SK-N-SH treated with all-trans-retinoic acid at 6 μM for 48 hours (cell line): ENCODE results near the gene DDX41.
"Not testable (repeated sequence)": the region's sequence is repeated elsewhere in the genome, so short reads cannot be mapped to it uniquely, and the experiment has no call there.

Source experiments
- ATAC-seq: fragments of 200-7000 bp; cut with Tn5 transposase; 3 replicates; pipeline ENCODE4 v1.9.1; 2020; ENCODE audit warnings: mild to moderate bottlenecking, moderate library complexity
- BACH2 ChIP-seq: fragments of 250-450 bp; sonication (Bioruptor Pico); IDR thresholded peaks from 2 replicates; pipeline ENCODE4 v1.9.0; 2021; ENCODE audit warnings: mild to moderate bottlenecking, borderline replicate concordance
- CREB5 ChIP-seq: fragments of 250-450 bp; sonication (Bioruptor Pico); IDR thresholded peaks from 2 replicates; pipeline ENCODE4 v1.5.1; 2020; ENCODE audit warnings: low read depth, mild to moderate bottlenecking, moderate library complexity
- CSDC2 ChIP-seq: fragments of 250-450 bp; sonication (Bioruptor Pico); IDR thresholded peaks from 2 replicates; pipeline ENCODE4 v1.5.0; 2020; ENCODE audit warnings: mild to moderate bottlenecking, moderate library complexity
- CSRNP3 ChIP-seq: fragments of 250-450 bp; sonication (Bioruptor Pico); IDR thresholded peaks from 2 replicates; pipeline ENCODE4 v1.5.1; 2021; ENCODE audit warnings: mild to moderate bottlenecking, moderate library complexity
- ESRRG ChIP-seq: fragments of 250-450 bp; sonication (Bioruptor Pico); IDR thresholded peaks from 2 replicates; pipeline ENCODE4 v1.6.1; 2021; ENCODE audit warnings: mild to moderate bottlenecking
- GLIS3 ChIP-seq: fragments of 250-450 bp; sonication (Bioruptor Pico); IDR thresholded peaks from 2 replicates; pipeline ENCODE4 v1.5.0; 2020; ENCODE audit warnings: mild to moderate bottlenecking, moderate library complexity
- ISL1 ChIP-seq: fragments of 250-450 bp; sonication (Bioruptor Pico); IDR thresholded peaks from 2 replicates; pipeline ENCODE4 v2.1.2; 2022; ENCODE audit warnings: mild to moderate bottlenecking, moderate library complexity
- OSR1 ChIP-seq: fragments of 250-450 bp; sonication (Bioruptor Pico); IDR thresholded peaks from 2 replicates; pipeline ENCODE4 v1.8.0; 2022; ENCODE audit warnings: moderate library complexity, mild to moderate bottlenecking, inconsistent platforms
- PATZ1 ChIP-seq: fragments of 250-450 bp; sonication (Bioruptor Pico); IDR thresholded peaks from 2 replicates; pipeline ENCODE4 v1.8.0; 2020; ENCODE audit warnings: mild to moderate bottlenecking, moderate library complexity, borderline replicate concordance
- POU6F1 ChIP-seq: fragments of 250-450 bp; sonication (Bioruptor Pico); IDR thresholded peaks from 2 replicates; pipeline ENCODE4 v1.8.0; 2021; ENCODE audit warnings: low read depth, mild to moderate bottlenecking, moderate library complexity, borderline replicate concordance
- PPARA ChIP-seq: fragments of 250-450 bp; sonication (Bioruptor Pico); IDR thresholded peaks from 2 replicates; pipeline ENCODE4 v1.5.0; 2020; ENCODE audit warnings: mild to moderate bottlenecking, borderline replicate concordance
- RARB ChIP-seq: fragments of 250-450 bp; sonication (Bioruptor Pico); IDR thresholded peaks from 2 replicates; pipeline ENCODE4 v1.8.0; 2021; ENCODE audit warnings: mild to moderate bottlenecking, moderate library complexity
- SNAI2 ChIP-seq: fragments of 250-450 bp; sonication (Bioruptor Pico); IDR thresholded peaks from 2 replicates; pipeline ENCODE4 v1.5.0; 2020; ENCODE audit warnings: mild to moderate bottlenecking, moderate library complexity
- TCF4 ChIP-seq: fragments of 250-450 bp; sonication (Bioruptor Pico); IDR thresholded peaks from 2 replicates; pipeline ENCODE4 v1.8.0; 2021; ENCODE audit warnings: mild to moderate bottlenecking, moderate library complexity, borderline replicate concordance
- TSHZ2 ChIP-seq: fragments of 250-450 bp; sonication (Bioruptor Pico); IDR thresholded peaks from 2 replicates; pipeline ENCODE4 v1.5.0; 2020; ENCODE audit warnings: mild to moderate bottlenecking, moderate library complexity
- ZC3H10 ChIP-seq: fragments of 250-450 bp; sonication (Bioruptor Pico); IDR thresholded peaks from 2 replicates; pipeline ENCODE4 v1.5.1; 2021; ENCODE audit warnings: mild to moderate bottlenecking, moderate library complexity
- ZFP3 ChIP-seq: fragments of 250-450 bp; sonication (Bioruptor Pico); IDR thresholded peaks from 2 replicates; pipeline ENCODE4 v1.5.0; 2020; ENCODE audit warnings: mild to moderate bottlenecking, moderate library complexity
- ZFP30 ChIP-seq: fragments of 450-650 bp; formaldehyde crosslinking; IDR thresholded peaks from 2 replicates; pipeline ENCODE4 v1.5.0; 2022; ENCODE audit warnings: mild to moderate bottlenecking, moderate library complexity
- ZNF565 ChIP-seq: fragments of 450-650 bp; formaldehyde crosslinking; conservative IDR thresholded peaks from 2 replicates; pipeline ENCODE4 v1.5.0; 2020; ENCODE audit warnings: low read depth, mild to moderate bottlenecking, moderate library complexity
- ZNF70 ChIP-seq: fragments of 450-650 bp; formaldehyde crosslinking; IDR thresholded peaks from 2 replicates; pipeline ENCODE4 v1.5.0; 2020; ENCODE audit warnings: mild to moderate bottlenecking, moderate library complexity
- ZNF8 ChIP-seq: fragments of 450-650 bp; formaldehyde crosslinking; IDR thresholded peaks from 2 replicates; pipeline ENCODE4 v1.5.0; 2020; ENCODE audit warnings: mild to moderate bottlenecking, moderate library complexity

DDX41 gene

GRCh38 chr5:177537389-177538361 is 20.9 kb upstream of the DDX41 start:
- no peak for TF ChIP-seq ESRRG (CRISPR knock-in tag)
- TF ChIP-seq ISL1 (CRISPR knock-in tag) = 0 out of 2 replicates have a peak, but pooled peaks have one; percentile 17
- peak; percentile 95 for ATAC-seq

DNA sequence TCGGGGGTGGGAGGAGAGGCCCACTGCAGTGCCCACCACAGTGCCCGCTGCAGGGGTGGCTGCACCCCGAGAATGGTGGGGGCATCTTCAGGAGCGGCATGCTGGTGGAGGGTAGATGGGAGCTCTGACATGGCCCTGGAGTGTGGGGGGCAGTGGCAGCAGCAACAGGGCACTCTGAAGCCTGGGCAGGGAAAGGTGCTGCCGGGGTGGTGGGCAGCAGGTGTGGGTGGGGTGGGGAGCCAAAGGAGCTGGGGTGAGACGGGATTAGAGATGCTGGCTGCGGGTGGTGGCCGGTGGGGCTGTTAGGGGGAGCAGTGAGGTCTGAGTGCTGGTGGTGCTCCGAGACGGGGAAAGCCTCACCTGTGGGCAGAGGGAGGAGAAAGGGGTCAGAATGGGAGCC is 19.6 kb upstream of the DDX41 start:
- no peak for TF ChIP-seq ISL1 (CRISPR knock-in tag)
- no peak for TF ChIP-seq GLIS3 (CRISPR knock-in tag)
- TF ChIP-seq SNAI2 (CRISPR knock-in tag) = no peak
- TF ChIP-seq BACH2 = no peak
- no peak for TF ChIP-seq OSR1 (CRISPR knock-in tag)
- no peak for TF ChIP-seq ESRRG (CRISPR knock-in tag)
- no peak for TF ChIP-seq PPARA (CRISPR knock-in tag)
- TF ChIP-seq ZNF70 (CRISPR knock-in tag) = no peak
- no peak for TF ChIP-seq TSHZ2 (CRISPR knock-in tag)
- no peak for TF ChIP-seq TCF4 (CRISPR knock-in tag)
- TF ChIP-seq PATZ1 = no peak
- TF ChIP-seq CSDC2 (CRISPR knock-in tag) = no peak
- TF ChIP-seq POU6F1 (CRISPR knock-in tag) = no peak
- no peak for TF ChIP-seq ZFP3 (CRISPR knock-in tag)
- TF ChIP-seq ZNF8 (CRISPR knock-in tag) = no peak
- TF ChIP-seq CREB5 = no peak
- no peak for TF ChIP-seq CSRNP3 (CRISPR knock-in tag)
- TF ChIP-seq ZC3H10 (CRISPR knock-in tag) = no peak
- TF ChIP-seq ZNF565 = no peak
- no peak for ATAC-seq

GRCh38 chr5:177535125-177535524 is 18.4 kb upstream of the DDX41 start:
- no peak for ATAC-seq
- TF ChIP-seq ZFP30 (CRISPR knock-in tag) (no peak), RARB (CRISPR knock-in tag) (no peak), ZFP3 (CRISPR knock-in tag) (no peak), CREB5 (no peak), SNAI2 (CRISPR knock-in tag) (no peak), ZNF70 (CRISPR knock-in tag) (no peak), ZNF565 (no peak), BACH2 (no peak), ZNF8 (CRISPR knock-in tag) (no peak), TSHZ2 (CRISPR knock-in tag) (no peak)

GRCh38 chr5:177534433-177534832 is 17.7 kb upstream of the DDX41 start:
- ATAC-seq = not testable (repeated sequence)
